HG03103 (cell line): ENCODE data around the gene DIO3.

Source experiments
- ATAC-seq: cut with Tn5 transposase; IDR thresholded peaks from one replicate; pipeline ENCODE4 v1.9.1; 2021; ENCODE audit warnings: low read depth; ENCODE audit not compliant: unreplicated experiment

DIO3 gene

GRCh38 chr14:101578489-101578888 is 17.2 kb downstream of the DIO3 start:
- ATAC-seq = no peak

- no peak for ATAC-seq
Measured at GRCh38 chr14:101579372-101580080, 18.2 kb downstream of the DIO3 start.

GRCh38 chr14:101581806-101582205 is 20.5 kb downstream of the DIO3 start:
- ATAC-seq = no peak

- ATAC-seq = no peak
Measured at GRCh38 chr14:101582294-101582693, 21.0 kb downstream of the DIO3 start.

- ATAC-seq = no peak
Measured at GRCh38 chr14:101583006-101583714, 21.9 kb downstream of the DIO3 start.

- ATAC-seq = no peak
Measured at GRCh38 chr14:101583715-101584054, 22.4 kb downstream of the DIO3 start.

- ATAC-seq = no peak
Measured at GRCh38 chr14:101584055-101584859, 23.0 kb downstream of the DIO3 start.

GRCh38 chr14:101585211-101585610 is 23.9 kb downstream of the DIO3 start:
- ATAC-seq = no peak

- ATAC-seq = no peak
Measured at GRCh38 chr14:101586531-101587430, 25.5 kb downstream of the DIO3 start.

- no peak for ATAC-seq
Measured at GRCh38 chr14:101587441-101587911, 26.2 kb downstream of the DIO3 start.

- no peak for ATAC-seq
Measured at GRCh38 chr14:101588286-101588975, 27.1 kb downstream of the DIO3 start.

- ATAC-seq = no peak
Measured at GRCh38 chr14:101588990-101589389, 27.7 kb downstream of the DIO3 start.

- no peak for ATAC-seq
Measured at GRCh38 chr14:101589486-101590015, 28.3 kb downstream of the DIO3 start.

- ATAC-seq = no peak
Measured at GRCh38 chr14:101590062-101590461, 28.8 kb downstream of the DIO3 start.

GRCh38 chr14:101590616-101591015 is 29.3 kb downstream of the DIO3 start:
- no peak for ATAC-seq

- ATAC-seq = no peak
Measured at GRCh38 chr14:101591121-101591520, 29.8 kb downstream of the DIO3 start.

- ATAC-seq = no peak
Measured at GRCh38 chr14:101591582-101591981, 30.3 kb downstream of the DIO3 start.

- no peak for ATAC-seq
Measured at GRCh38 chr14:101593411-101594238, 32.3 kb downstream of the DIO3 start.
